Endodermal cell (in vitro differentiated cells): ENCODE results near the gene AFTPH. TPM values are rescaled to one million over a fixed set of nuclear protein-coding genes. Genes with fewer than 3 reads are reported as not detected.

Source experiments
- DNase-seq: peaks from one replicate; pipeline ENCODE4 v3.0.0-alpha.2; 2017
- H3K27ac ChIP-seq: 2 replicates; pipeline ENCODE4 v1.5.1; 2013; ENCODE audit warnings: mild to moderate bottlenecking, low read depth, low read length, moderate library complexity
- H3K27me3 ChIP-seq: 2 replicates; pipeline ENCODE4 v1.6.1; 2013; ENCODE audit warnings: mild to moderate bottlenecking, low read length, moderate library complexity; ENCODE audit not compliant: insufficient read depth, control insufficient read depth, poor library complexity, severe bottlenecking
- H3K36me3 ChIP-seq: 2 replicates; pipeline ENCODE4 v1.7.0; 2013; ENCODE audit warnings: mild to moderate bottlenecking, low read length, moderate library complexity; ENCODE audit not compliant: control insufficient read depth, insufficient read depth
- H3K4me1 ChIP-seq: one replicate; pipeline ENCODE4 v1.7.0; 2013; ENCODE audit warnings: low read length; ENCODE audit not compliant: control insufficient read depth, insufficient read depth
- H3K4me3 ChIP-seq: 2 replicates; pipeline ENCODE4 v1.5.1; 2013; ENCODE audit warnings: mild to moderate bottlenecking, low read length, moderate library complexity
- H3K9ac ChIP-seq: 2 replicates; pipeline ENCODE4 v1.6.1; 2013; ENCODE audit warnings: mild to moderate bottlenecking, low read length, moderate library complexity; ENCODE audit not compliant: poor library complexity, severe bottlenecking; ENCODE audit errors: extremely low read depth
- H3K9me3 ChIP-seq: 2 replicates; pipeline ENCODE4 v1.6.1; 2013; ENCODE audit warnings: mild to moderate bottlenecking, low read length, moderate library complexity; ENCODE audit not compliant: control insufficient read depth
- H3K27ac Mint-ChIP-seq: 2 replicates; pipeline ENCODE4 v1.8.0; 2020; ENCODE audit warnings: mixed read lengths
- H3K27me3 Mint-ChIP-seq: 2 replicates; pipeline ENCODE4 v1.8.0; 2021; ENCODE audit warnings: mild to moderate bottlenecking, mixed read lengths; ENCODE audit not compliant: insufficient read depth
- H3K36me3 Mint-ChIP-seq: 2 replicates; pipeline ENCODE4 v1.8.0; 2020; ENCODE audit warnings: low read depth, mixed read lengths
- H3K4me1 Mint-ChIP-seq: 2 replicates; pipeline ENCODE4 v1.8.0; 2020; ENCODE audit warnings: mixed read lengths
- H3K4me3 Mint-ChIP-seq: 2 replicates; pipeline ENCODE4 v1.8.0; 2020; ENCODE audit warnings: mild to moderate bottlenecking, moderate library complexity, mixed read lengths
- H3K9me3 Mint-ChIP-seq: 2 replicates; pipeline ENCODE4 v1.8.0; 2020; ENCODE audit warnings: mild to moderate bottlenecking, mixed read lengths
- WGBS, 2 experiments: methylation state at CpG; one replicate each; pipeline versions ENCODE4 v1.1.5 to v1.1.7; 2013; ENCODE audit warnings: missing lambda C conversion rate in 2 of 2, mixed read lengths in 1 of 2; ENCODE audit not compliant: insufficient coverage in 1 of 2, insufficient read length in 1 of 2; 5-methylcytosine and 5-hydroxymethylcytosine counted together
- total RNA-seq, 2 donors: library from RNA; stranded (reverse); fragmentation: NEBNext Ultra II Directional in 1 of 2; extraction: Animal tissue kit (Norgen Biotek cat#: 25700) in 1 of 2; gene quantifications; 2 replicates in 1 of 2; 3 replicates in 1 of 2; pipeline ENCODE4 v1.2.1, GENCODE V29; 2021
- TF ChIP-seq, protein P1 (sequence below): fragments of 200-600 bp; sonication (generic); conservative IDR thresholded peaks from 2 replicates; pipeline ENCODE4 v1.5.0; 2021; ENCODE audit warnings: antibody characterized with exemption, mild to moderate bottlenecking

AFTPH gene
- total RNA-seq, 2 donors from 2014 or later, result 13.7 to 21.5 TPM

GRCh38 chr2:64516651-64517510, 7.2 kb upstream of the AFTPH start:
- Histone ChIP-seq H3K4me3 (no peak overlapping the region), H3K27ac (no peak overlapping the region), H3K27me3 (no peaks in the 10 kb centered on the region), H3K9ac (no peak overlapping the region), H3K4me1 (no peaks in the 10 kb centered on the region), H3K36me3 (no peaks in the 10 kb centered on the region), H3K9me3 (no peaks in the 10 kb centered on the region)
- no peak overlapping the region for H3K27ac Mint-ChIP-seq
- no peak overlapping the region for H3K4me3 Mint-ChIP-seq
- H3K36me3 Mint-ChIP-seq, result no peaks in the 10 kb centered on the region
- H3K9me3 Mint-ChIP-seq, result peaks cover 11% of the 10 kb centered on the region
- peaks cover 7% of the 10 kb centered on the region for H3K27me3 Mint-ChIP-seq
- no peak for DNase-seq
- TF ChIP-seq, protein P1, sequence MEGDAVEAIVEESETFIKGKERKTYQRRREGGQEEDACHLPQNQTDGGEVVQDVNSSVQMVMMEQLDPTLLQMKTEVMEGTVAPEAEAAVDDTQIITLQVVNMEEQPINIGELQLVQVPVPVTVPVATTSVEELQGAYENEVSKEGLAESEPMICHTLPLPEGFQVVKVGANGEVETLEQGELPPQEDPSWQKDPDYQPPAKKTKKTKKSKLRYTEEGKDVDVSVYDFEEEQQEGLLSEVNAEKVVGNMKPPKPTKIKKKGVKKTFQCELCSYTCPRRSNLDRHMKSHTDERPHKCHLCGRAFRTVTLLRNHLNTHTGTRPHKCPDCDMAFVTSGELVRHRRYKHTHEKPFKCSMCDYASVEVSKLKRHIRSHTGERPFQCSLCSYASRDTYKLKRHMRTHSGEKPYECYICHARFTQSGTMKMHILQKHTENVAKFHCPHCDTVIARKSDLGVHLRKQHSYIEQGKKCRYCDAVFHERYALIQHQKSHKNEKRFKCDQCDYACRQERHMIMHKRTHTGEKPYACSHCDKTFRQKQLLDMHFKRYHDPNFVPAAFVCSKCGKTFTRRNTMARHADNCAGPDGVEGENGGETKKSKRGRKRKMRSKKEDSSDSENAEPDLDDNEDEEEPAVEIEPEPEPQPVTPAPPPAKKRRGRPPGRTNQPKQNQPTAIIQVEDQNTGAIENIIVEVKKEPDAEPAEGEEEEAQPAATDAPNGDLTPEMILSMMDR, result no peak
- no peaks in the 10 kb centered on the region for H3K4me1 Mint-ChIP-seq
- 88 to 89% methylated on average over 5 to 7 of the region's 7 CpGs for WGBS, 2 experiments

- no peak for DNase-seq
- Mint-ChIP-seq H3K36me3 (no peaks in the 10 kb centered on the region), H3K27ac (no peak overlapping the region), H3K27me3 (peaks cover 7% of the 10 kb centered on the region), H3K4me3 (no peak overlapping the region), H3K9me3 (peaks cover 11% of the 10 kb centered on the region), H3K4me1 (no peaks in the 10 kb centered on the region)
- H3K9me3 ChIP-seq, result no peaks in the 10 kb centered on the region
- H3K4me3 ChIP-seq, result no peak overlapping the region
- H3K9ac ChIP-seq, result no peak overlapping the region
- no peak overlapping the region for H3K27ac ChIP-seq
- TF ChIP-seq, protein P1, result no peak
- H3K36me3 ChIP-seq, result no peaks in the 10 kb centered on the region
- no peaks in the 10 kb centered on the region for H3K4me1 ChIP-seq
- H3K27me3 ChIP-seq, result no peaks in the 10 kb centered on the region
These were observed 6.6 kb upstream of the AFTPH start for GRCh38 chr2:64517511-64517884.

GRCh38 chr2:64522843-64523428, 1.2 kb upstream of the AFTPH start:
- no peaks in the 10 kb centered on the region for H3K9me3 Mint-ChIP-seq
- Histone ChIP-seq H3K9me3 (no peaks in the 10 kb centered on the region), H3K9ac (peak overlapping the region; percentile 41), H3K36me3 (no peaks in the 10 kb centered on the region), H3K4me3 (peak overlapping the region; percentile 91), H3K27me3 (no peaks in the 10 kb centered on the region), H3K4me1 (no peaks in the 10 kb centered on the region), H3K27ac (no peak overlapping the region)
- peaks cover 17% of the 10 kb centered on the region for H3K4me1 Mint-ChIP-seq
- no peaks in the 10 kb centered on the region for H3K36me3 Mint-ChIP-seq
- H3K4me3 Mint-ChIP-seq, result peak overlapping the region; percentile 92
- peak; percentile 59 for DNase-seq
- 12 to 13% methylated on average over 7 to 16 of the region's 16 CpGs for WGBS, 2 experiments
- TF ChIP-seq, protein P1, result peak; percentile 85
- H3K27ac Mint-ChIP-seq, result no peak overlapping the region
- peaks cover 2% of the 10 kb centered on the region for H3K27me3 Mint-ChIP-seq
